Measurements from ENCODE around the gene DNAH2.

DNAH2 gene

DNA sequence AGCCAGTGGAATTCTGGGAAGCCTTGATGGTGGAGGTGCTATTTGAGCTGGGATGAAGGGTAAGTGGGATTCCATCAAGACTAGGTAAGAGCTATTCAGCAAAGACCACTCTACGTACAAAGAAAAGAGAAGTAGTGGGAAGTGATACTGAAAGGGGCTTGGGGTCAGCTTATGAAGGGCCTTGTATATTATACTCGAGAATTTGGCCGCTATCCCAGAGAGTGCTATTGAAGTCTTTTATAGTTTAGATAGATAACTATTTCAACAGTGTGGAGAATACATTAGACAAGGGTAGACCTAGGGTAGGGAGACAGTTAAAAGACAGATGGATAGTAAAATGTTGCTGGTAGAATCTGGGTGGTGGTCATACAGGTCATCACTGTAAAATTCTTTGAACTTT is 10.3 kb downstream of the DNAH2 start:
- no peak for DNase-seq

DNA sequence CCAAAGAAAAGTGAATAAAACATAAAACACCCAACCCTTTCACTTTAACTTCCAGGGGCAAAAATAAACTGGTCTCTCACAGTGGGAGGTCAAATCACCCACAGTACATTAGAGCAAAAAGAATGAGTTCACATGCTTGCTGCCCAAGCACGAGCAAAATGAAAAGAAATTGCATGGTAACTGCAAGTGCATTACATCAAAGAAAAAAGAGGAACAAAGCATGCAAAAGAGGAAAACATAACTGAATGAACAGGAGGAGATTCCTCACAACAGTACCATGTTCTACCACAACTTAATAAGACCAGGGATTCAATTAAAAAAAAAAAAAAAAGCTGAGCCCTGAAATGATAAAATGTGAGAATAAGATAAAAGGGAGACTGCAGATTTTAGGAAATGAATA is 12.3 kb downstream of the DNAH2 start:
- DNase-seq: no peak

DNA sequence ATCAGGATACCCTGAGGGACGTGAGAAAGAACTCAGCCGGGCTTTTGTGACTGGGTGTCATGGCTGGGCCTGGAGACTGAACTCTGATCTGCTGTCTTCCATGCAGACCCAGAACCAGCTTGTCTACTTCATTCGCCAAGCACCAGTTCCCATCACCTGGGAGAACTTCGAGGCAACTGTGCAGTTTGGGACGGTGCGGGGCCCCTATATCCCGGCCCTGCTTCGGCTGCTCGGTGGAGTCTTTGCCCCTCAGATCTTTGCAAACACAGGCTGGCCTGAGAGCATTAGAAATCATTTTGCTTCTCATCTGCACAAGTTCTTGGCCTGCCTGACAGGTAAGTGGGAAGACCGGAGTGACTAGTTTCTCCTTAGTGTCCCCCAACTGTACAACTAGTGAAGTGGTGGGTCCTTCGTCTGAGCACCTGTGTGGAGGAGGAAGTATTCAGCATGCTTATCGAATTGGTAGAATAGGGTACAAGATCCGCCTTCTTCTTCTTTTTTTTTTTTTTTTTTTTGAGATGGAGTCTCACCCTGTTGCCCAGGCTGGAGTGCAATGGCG is 15.5 kb downstream of the DNAH2 start:
- DNase-seq: no peak

DNA sequence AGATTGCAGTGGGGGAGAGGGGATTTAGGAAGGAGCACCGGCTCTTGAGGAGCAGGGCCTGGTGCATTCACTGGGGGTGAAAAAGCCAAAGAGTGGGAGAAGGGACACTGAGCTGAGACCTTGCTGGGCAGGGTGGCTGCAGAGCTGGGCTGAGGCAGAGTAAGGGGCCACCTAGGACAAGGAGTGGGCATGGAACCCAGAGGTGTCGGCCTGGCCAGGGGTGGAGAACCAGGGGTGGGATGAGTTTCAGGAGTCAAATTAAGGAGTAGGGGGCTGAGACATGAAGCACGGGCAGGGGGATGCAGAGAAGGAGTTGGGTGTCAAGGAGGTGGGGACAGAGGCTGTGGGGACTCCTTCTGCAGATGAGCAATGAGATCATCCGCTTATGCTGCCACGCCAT is 20.1 kb downstream of the DNAH2 start:
- no peak for DNase-seq

DNA sequence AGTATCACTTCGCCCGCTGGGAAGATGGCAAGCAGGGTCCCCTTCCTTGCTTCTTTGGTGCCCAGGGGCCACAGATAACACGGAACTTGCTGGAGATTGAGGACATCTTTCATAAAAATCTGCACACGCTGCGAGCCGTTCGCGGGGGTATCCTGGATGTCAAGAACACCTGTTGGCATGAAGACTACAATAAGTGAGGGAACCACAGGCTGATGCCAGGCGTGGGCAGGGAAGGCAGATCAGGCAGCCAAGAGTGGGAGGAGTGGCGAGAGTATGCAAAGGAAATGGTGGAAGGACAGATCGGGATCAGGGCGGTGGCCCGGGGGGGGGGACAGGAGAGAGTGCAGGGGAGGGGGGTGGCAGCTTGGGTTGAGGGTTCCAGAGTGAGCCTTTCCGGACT is 22.2 kb downstream of the DNAH2 start:
- no peak for DNase-seq

DNA sequence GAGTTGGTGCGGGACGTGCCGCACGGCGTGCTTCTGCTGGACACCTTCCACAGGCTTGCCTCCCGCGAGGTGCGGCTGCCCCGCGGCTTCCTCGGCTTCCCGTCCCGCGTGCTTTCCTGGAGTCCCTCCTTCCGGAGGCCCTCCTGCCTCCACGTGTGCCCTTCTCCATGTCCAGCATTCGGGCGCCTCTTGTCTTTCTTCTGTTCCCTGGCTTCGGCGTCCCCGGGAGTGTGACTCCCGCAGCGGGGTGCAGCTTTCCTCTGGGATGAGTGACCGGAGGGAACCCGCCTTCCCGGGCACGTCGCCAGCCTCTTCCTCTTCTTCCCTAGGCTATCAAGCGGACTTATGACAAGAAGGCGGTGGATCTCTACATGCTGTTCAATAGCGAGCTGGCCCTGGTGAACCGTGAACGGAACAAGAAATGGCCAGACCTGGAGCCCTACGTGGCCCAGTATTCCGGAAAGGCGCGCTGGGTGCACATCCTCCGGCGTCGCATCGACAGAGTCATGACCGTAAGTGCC is 23.0 kb downstream of the DNAH2 start:
- no peak for DNase-seq

DNA sequence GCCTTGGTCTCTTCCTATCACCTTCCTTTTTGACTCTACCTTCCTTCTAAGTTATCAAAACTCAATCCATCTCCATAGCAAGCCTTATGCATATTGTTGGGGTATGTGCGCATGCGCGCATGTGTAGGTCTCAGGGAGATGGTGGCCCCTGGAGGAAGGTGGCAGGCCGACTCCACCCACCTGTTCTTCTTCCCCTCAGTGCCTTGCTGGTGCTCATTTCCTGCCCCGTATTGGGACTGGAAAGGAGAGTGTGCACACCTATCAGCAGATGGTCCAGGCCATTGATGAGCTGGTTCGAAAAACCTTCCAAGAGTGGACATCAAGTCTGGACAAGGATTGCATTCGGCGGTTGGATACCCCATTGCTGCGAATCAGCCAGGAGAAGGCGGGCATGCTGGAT is 25.2 kb downstream of the DNAH2 start:
- no peak for DNase-seq

DNA sequence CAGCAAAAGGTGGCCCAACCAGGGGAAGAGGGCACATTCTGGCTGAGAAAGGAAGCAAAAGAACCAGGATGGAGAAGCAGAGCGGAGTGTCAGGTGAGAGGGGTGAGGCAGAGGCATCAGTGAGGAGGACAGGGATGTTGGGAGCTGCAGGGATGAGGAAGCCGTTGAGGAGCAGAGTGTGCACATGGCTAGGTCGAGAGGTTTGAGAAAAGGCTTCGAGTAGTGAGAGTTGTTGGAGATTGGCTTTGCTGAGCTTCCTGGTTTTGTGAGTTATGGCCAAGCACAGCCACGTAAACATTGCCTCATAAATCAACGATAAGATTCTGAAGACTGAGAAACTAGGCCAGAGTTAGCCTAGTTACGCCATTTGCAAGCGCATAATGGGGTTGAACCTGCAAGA is 26.9 kb downstream of the DNAH2 start:
- no peak for DNase-seq

DNA sequence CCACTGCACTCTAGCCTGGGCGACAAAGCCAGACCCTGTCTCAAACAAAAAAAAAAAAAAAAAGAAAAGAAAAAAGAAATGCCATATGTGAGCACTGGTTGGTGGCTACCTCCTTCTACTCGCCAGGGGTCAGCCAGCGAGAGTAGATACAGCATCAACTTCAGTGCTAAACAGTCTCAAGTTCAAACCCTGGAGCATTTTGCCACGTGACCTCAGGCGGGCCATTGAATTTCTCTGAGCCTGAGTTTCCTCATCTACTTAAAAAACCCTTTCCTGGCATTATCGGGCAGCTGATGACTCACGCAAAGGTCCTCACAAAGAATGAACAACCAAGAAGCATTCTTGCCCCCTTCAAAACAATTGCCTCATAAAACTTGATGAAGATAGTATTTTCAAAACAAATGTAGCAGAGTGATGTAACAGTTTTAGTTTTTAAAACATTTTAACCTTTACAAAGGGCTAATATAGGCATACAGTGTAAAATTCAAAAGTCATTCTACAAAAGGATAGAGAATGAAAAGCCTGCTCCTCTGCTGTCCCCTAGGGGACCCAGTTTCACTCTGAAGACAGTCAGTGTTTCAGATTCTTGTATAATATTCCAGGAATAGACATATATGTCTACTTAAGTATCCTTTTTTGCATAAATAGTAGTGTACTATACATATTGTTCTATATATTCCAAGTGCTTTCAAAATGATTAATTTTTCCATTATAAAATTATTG is 28.4 kb downstream of the DNAH2 start:
- no peak for DNase-seq

DNA sequence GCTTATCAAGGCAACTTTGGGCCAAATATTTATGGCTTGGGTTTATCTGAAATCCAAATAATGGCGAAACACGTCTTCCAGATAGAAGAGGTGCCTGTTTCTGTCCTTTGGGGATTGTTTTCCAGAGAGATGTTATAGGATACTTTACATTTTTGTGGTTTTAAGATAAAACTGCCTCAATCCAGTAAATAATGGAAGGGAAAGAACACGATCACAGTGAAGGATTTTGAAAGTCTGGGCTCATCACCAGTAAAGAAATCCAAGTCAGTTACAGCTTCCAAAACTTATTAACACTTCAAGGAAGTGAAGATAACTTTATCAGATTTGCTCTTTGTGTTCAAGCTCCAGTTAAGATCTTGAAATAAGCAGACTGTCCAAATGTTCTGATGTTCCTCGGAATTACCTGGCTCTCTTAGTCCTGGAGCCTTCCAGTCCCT is 30.1 kb downstream of the DNAH2 start:
- DNase-seq: no peak

DNA sequence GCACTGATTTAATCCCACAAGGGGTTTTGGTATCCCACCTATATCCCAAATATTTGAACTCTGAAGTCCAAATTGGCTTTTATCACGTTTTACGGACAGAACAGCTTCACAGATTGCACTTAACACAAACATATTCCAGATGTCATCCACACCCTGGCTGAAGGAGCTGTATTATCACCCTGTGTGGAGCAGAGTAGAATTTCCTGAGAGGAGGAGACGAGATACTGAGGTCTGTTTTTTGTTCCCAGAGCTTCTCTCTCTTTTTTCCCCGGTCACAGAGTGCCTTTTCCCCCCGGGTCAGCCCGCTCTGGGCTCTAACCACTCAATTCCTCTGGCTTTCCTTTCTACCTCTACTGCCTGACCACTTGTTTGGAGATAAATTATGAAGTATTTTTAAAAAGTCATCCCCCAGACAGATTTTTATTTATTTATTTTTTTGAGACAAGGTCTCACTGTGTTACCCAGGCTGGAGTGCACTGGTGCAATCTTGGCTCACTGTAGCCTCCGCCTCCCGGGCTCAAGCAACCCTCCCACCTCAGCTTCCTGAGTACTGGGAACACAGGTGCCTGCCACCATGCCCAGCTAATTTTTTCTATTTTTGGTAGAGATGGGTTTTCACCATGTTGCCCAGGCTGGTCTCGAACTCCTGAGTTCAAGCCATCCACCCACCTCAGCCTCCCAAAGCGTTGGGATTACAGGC is 30.7 kb downstream of the DNAH2 start:
- DNase-seq: no peak

DNA sequence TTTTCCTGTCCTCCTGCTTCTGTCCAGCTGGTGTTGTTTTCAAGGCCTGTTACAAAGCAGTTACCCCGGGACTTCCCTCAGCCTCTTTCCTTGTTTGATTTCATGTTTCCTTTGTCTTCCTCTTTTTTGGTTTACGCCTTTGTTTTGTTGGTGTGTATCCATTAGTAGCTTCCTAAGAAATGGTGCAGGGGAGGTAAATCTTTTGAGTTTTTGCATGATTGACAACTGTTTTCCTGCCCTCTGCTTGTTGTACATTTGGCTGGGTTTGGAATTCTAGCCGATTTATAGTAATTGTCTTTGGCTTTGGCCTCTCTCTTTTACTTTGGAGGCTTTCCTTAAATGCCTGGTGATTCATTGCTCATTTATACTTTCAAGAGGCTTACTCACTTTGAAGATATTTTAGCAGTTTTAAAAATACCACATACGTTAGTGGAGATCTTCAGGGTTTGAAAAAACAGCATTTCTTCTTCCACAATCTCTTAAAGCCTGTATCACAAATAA is 32.8 kb downstream of the DNAH2 start:
- DNase-seq: no peak

DNA sequence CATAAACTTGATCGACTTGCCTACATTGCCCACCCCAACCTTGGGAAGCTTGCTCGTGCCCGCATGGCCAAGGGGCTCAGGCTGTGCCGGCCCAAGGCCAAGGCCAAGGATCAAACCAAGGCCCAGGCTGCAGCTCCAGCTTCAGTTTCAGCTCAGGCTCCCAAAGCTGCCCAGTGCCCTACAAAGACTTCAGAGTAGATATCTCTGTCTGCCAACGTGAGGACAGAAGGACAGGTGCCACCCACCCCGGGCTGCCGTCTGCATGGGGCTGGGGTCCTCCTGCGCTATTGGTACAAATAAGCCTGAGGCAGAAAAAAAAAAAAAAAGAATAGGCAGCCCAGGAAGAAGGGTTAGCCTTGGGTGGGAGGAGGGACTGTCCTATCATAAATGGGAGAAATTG is 37.1 kb downstream of the DNAH2 start:
- DNase-seq: no peak

DNA sequence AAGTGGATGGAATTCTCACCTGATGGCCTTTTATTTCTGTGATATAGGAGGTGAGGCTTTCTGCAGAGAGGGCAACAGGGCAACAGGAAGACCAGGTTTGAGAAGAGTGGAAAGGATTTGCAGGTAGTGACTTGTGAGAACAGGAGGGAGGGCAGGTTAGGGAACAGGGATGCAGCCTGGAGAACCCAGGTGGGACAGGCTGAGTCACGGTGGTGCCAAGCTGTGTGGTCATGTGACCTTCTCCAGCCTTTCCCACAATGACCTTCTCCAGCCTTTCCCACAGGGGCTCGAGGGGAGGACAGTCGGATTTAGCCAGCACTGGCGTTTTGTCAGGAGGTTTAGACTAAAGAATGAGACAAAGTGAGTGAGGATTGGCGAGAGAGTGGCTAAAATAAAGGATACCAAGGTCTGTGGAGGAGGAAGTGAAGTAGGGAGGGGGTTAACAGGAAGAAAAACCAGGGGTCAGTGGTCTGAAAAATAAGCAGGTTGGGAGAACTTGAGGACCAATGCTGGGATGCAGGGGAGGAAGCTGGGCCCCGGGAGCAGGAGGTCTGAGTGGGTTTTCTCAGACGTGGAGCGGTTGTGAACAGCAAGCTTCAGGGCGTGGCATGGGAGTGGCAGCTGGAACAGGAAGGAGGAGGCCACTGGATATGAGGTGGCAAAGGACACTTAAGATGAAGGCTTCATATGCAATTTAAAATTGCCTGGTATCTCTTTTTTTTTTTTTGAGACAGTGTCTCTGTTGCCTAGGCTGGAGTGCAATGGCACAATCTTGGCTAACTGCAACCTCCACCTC is 37.7 kb downstream of the DNAH2 start:
- DNase-seq: no peak

DNA sequence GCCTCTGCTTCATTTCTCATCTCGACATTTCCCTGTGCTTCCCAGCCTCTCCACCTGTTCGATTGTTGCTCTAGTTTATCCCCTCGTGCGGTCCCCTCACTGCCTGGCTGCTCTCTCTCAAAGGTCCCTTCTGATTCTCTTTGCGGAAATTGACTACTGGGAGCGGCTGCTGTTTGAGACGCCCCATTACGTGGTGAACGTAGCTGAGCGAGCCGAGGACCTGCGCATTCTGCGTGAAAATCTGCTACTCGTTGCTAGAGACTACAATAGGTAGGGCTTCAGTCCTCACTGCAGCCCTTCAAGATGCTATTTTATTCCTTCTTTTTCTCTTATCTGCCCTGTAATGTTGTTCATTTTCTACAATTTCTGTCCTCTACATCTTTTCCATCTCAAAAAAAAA is 39.4 kb downstream of the DNAH2 start:
- DNase-seq: no peak

DNA sequence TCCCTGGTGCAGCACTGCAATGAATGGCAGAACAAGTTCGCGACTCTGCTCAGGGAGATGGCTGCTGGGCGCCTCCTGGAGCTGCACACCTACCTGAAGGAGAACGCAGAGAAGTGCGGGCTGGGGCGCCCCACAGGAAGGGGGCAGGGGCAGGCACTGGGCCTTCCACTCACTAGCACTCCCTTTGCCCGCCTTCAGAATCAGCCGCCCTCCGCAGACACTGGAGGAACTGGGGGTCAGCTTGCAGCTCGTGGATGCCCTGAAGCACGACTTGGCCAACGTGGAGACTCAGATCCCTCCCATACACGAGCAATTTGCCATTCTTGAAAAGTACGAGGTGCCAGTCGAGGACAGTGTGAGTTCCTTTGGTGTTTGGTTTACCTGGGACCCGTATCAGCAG is 46.4 kb downstream of the DNAH2 start:
- no peak for DNase-seq

DNA sequence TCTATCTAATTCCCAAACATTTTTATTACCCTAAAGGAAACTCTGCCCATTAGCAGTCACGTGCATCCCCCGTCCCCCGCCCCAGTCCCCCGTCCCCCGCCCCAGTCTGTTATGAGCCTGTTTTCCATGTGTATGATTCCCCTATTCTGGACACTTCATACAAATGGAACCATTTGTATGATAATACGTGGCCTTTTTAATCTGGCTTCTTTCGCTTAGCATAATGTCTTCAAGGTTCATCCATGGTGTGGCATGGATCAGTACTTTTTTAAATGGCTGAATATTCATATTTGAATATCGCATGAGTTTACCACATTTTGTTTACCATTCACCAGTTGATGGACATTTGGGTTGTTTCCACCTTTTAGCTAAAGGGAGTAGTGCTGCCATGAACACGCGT is 49.5 kb downstream of the DNAH2 start:
- DNase-seq: no peak

DNA sequence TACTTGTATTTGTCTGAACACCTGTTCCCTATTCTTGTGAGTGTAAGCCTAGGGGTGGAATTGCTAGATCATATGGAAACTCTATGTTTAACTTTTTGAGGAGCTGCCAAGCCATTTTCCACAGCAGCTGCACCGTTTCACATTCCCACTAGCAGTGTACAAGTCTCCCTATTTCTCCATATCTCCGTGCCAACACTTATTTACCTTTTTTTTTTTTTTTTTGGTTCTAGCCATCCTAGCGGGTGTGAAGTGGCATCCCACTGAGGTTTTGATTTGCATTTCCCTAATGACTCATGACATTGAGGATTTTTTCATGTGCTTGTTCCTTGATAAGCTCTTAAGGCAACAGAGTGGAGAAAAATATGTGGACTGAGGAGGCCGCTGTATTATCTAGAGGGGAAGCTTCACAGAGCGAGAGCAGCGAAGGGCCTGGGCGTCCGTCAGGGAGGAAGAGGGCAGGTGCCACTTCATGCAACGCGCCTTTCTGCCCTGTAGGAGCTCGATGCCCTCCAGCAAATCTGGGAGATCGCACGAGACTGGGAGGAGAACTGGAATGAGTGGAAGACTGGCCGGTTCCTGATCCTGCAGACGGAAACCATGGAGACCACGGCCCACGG is 50.0 kb downstream of the DNAH2 start:
- DNase-seq: no peak

DNA sequence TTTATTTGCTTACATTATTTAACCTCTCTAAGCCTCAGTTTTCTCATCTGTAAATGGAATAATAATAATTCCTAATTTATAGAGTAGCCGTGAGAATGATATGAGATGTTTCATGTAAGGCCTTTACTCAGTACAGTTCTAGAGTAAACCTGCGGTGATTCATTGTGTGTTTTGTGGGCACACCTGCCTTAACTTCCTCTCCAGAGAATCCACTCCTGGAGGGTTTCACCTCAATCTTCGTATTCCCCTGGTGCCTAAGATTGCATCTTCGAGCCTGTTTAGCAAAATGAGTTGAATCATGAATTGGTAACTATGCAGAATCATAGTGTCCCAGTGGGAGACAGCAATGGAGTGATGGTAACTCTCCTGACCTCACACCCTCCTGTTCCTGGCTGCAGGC is 52.3 kb downstream of the DNAH2 start:
- no peak for DNase-seq

DNA sequence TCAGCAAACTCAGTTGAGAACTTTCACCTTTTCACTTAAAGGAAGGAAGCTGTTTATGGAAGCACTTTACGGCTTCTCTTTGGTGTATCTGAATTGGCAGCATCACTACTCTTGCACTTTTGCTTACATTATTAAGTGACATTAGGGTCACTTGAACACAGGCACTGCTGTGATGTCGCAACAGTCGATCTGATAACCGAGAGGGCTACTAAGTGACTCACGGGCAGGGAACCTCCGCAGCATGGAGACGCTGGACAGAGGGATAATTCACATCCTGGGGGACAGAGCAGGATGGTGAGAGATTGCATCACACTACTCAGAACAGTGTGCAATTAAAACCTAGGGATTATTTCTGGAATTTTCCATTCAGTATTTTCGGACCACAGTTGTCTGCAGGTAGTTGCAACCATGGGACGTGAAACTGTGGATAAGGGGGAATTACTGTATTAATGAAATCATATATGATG is 56.5 kb downstream of the DNAH2 start:
- DNase-seq: no peak

DNA sequence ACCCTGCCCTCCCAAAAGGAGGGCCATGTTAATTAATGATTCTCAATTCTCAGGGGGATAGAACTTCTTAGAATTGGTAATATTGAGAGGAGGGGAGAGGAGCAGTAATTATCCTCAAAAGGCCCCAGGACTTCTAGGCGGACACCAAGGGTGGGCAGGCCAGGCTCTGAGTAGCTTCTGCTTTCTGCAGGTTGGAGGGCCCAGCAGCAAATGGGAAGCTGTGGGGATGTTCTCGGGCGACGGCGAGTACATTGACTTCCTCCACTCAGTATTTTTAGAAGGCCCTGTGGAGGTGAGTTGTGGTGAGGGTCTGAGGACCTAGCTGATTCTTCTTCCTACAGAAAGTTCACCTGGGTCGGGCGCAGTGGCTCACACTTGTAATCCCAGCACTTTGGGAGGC is 57.5 kb downstream of the DNAH2 start:
- no peak for DNase-seq

DNA sequence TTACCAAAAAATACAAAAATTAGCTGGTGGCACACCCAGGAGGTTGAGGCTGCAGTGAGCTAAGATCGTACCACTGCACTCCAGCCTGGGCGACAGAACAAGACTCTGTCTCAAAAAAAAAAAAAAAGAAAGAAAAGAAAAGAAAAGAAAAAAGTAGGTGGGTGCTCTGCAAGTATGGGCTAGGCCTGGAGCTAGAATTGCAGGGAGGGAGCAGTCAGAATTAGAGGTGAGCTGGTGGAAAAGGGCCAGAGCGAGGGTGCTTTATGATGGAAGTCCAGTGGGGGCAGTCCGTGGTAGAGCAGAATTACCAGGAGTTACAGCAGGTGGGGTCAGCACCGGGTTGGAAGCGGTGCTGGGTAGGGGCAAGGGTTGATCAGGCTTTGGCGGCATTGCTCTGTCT is 59.5 kb downstream of the DNAH2 start:
- DNase-seq: no peak

DNA sequence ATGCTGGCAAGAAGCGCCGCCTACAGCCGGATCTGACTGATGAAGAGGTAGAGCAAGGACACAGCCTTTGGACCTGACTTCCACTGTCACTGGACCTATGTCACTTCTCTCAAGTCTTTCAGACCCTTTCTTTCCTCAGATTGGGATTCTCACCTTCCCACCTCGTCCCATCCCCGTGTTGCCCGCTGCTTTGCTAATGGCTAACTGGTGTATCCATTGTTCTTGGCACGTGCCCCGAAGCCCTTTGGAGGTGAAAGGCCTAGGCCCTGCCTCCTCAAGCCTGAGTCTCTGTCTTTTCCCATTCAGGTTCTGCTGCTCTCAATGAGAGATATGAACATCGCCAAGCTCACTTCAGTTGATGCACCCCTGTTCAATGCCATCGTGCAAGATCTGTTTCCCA is 63.2 kb downstream of the DNAH2 start:
- DNase-seq: no peak

Data from activated naive CD4-positive, alpha-beta T cell treated with anti-CD3 and anti-CD28 coated beads, Interleukin-2, amount 50 U/mL, for 16 hours (primary cell).